Measurements from ENCODE around the gene MAN2C1.
"Not testable (repeated sequence)": the region's sequence is repeated elsewhere in the genome, so short reads cannot be mapped to it uniquely, and the experiment has no call there.

MAN2C1 gene

GRCh38 chr15:75313116-75313845 lies 55.1 kb downstream of the MAN2C1 start:
- in situ Hi-C loops (cut with MboI; ENCODE audit: low sequenced_read_pairs) = no loop called here

GRCh38 chr15:75312548-75312947 lies 55.9 kb downstream of the MAN2C1 start:
- in situ Hi-C loops (cut with MboI; ENCODE audit: low sequenced_read_pairs) = not testable (repeated sequence)

GRCh38 chr15:75309711-75310110 lies 58.7 kb downstream of the MAN2C1 start:
- in situ Hi-C loops (cut with MboI; ENCODE audit: low sequenced_read_pairs) = no loop called here

GRCh38 chr15:75307778-75308390 lies 60.5 kb downstream of the MAN2C1 start:
- in situ Hi-C loops (cut with MboI; ENCODE audit: low sequenced_read_pairs) = no loop called here

GRCh38 chr15:75306188-75306587 lies 62.2 kb downstream of the MAN2C1 start:
- in situ Hi-C loops (cut with MboI; ENCODE audit: low sequenced_read_pairs) = no loop called here

Measured in hTERT RPE-1 (cell line).